K562 (cell line): ENCODE data around the gene OXSR1.

ENCODE experiments used
- ATF7 ChIP-seq: fragments of 450-650 bp; IDR thresholded peaks from 2 replicates; pipeline ENCODE4 v1.7.1; 2014; ENCODE audit warnings: mild to moderate bottlenecking, moderate library complexity
- CEBPB ChIP-seq: fragments of 450-650 bp; IDR thresholded peaks from 2 replicates; pipeline ENCODE4 v1.6.1; 2016; ENCODE audit warnings: missing genetic modification characterization, missing compliant biosample characterization
- GATAD2A ChIP-seq: fragments of 450-650 bp; IDR thresholded peaks from 2 replicates; pipeline ENCODE4 v1.6.1; 2017
- HDGF ChIP-seq: fragments of 450-650 bp; IDR thresholded peaks from 2 replicates; pipeline ENCODE4 v1.6.1; 2016
- TF ChIP-seq, protein P1 (sequence below), 3 experiments: IDR thresholded peaks in 2 of 3; conservative IDR thresholded peaks in 1 of 3; 2 replicates each; pipeline ENCODE4 v1.5.1; 2011 to 2012; ENCODE audit warnings: low read length in 3 of 3, mild to moderate bottlenecking in 3 of 3, control low read depth in 2 of 3, improper control_type of control experiment in 1 of 3, inconsistent platforms in 1 of 3, low read depth in 1 of 3, mixed read lengths in 1 of 3, moderate library complexity in 1 of 3; ENCODE audit not compliant: insufficient read depth in 2 of 3

DNA sequence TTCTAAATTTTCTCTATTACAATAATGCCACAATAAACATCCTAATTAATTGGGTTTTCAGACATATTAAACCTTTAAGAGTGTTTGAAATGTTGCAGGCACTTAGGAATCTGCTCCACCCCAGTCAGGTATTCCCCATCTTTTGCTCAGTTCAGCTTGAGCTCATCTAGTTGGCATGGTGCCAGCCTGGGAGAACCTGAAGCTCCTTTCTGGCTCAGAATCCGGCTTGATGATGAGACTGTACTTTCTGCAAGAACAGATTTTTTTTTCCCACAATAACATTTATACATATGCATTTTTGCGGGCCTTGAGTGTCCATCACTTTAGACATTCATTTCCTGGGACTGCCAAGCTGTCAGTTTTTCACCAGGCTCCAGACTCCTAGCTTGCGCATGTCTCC is 7.7 kb upstream of the OXSR1 start:
- TF ChIP-seq ATF7 (no peak), CEBPB (no peak), HDGF (no peak), GATAD2A (no peak)
- TF ChIP-seq, protein P1, sequence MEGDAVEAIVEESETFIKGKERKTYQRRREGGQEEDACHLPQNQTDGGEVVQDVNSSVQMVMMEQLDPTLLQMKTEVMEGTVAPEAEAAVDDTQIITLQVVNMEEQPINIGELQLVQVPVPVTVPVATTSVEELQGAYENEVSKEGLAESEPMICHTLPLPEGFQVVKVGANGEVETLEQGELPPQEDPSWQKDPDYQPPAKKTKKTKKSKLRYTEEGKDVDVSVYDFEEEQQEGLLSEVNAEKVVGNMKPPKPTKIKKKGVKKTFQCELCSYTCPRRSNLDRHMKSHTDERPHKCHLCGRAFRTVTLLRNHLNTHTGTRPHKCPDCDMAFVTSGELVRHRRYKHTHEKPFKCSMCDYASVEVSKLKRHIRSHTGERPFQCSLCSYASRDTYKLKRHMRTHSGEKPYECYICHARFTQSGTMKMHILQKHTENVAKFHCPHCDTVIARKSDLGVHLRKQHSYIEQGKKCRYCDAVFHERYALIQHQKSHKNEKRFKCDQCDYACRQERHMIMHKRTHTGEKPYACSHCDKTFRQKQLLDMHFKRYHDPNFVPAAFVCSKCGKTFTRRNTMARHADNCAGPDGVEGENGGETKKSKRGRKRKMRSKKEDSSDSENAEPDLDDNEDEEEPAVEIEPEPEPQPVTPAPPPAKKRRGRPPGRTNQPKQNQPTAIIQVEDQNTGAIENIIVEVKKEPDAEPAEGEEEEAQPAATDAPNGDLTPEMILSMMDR (IDR thresholded peaks at IDR 0.05 in 2 of 3, conservative IDR thresholded peaks at IDR 0.05 in 1 of 3; ENCODE audit: insufficient read depth in 2 of 3, low read depth in 1 of 3, low read length in 3 of 3) = no peak
